K562 (cell line): ENCODE data around the gene GP1BB. TPM values are rescaled to one million over a fixed set of nuclear protein-coding genes. Genes with fewer than 3 reads are reported as not detected.

ENCODE experiments used
- ATAC-seq: fragments of 200-7000 bp; cut with Tn5 transposase; 3 replicates; pipeline ENCODE4 v1.9.1; 2020; ENCODE audit warnings: moderate library complexity
- BruUV-seq: library from RNA; stranded (reverse); fragments of 400-500 nt; replicated peaks from 2 replicates; lab custom pipeline; 2021; lab: Mats Ljungman, UMichigan
- CTCF ChIA-PET: fragments of 300-600 bp; formaldehyde crosslinking; extraction: SDS; loops from one replicate; lab custom pipeline; 2021; ENCODE audit warnings: low intra/inter-chr PET ratio; lab: Yijun Ruan, JAX
- POLR2A ChIA-PET: fragments of 300-600, 350-650 bp; sonication (Branson Sonifier 250); formaldehyde crosslinking; extraction: SDS; loops from one replicate; lab custom pipeline; 2021; ENCODE audit warnings: antibody characterized with exemption, inconsistent platforms; lab: Yijun Ruan, JAX
- DNase-seq, 4 experiments: peaks; one replicate each; pipeline versions ENCODE4 v3.0.0 to v3.0.0-alpha.2; 2011 to 2018; ENCODE audit warnings: low spot score in 3 of 4, mixed read lengths in 3 of 4; ENCODE audit errors: extremely low read depth in 1 of 4
- FAIRE-seq: peaks from 2 replicates; lab custom pipeline; 2011; peaks lifted over from hg19 to GRCh38; lab: Jason Lieb, UNC
- H2AFZ ChIP-seq: 2 replicates; pipeline ENCODE4 v1.6.0; 2011; ENCODE audit warnings: low read depth, low read length, control low read depth, inconsistent platforms
- H3K27ac ChIP-seq: fragments of 200-600 bp; 3 replicates; pipeline ENCODE4 v1.8.0; 2011; ENCODE audit warnings: low read depth, mild to moderate bottlenecking, control low read depth, inconsistent platforms, low read length, moderate library complexity, mixed read lengths; ENCODE audit errors: extremely low read depth
- H3K27me3 ChIP-seq, 2 experiments: fragments of 300-600 bp in 1 of 2; 2 replicates in 1 of 2; 3 replicates in 1 of 2; pipeline versions ENCODE4 v1.6.0 to v1.8.0; 2011; ENCODE audit warnings: inconsistent platforms in 2 of 2, low read length in 2 of 2, mild to moderate bottlenecking in 1 of 2, mixed read lengths in 1 of 2, moderate library complexity in 1 of 2; ENCODE audit not compliant: control insufficient read depth in 2 of 2, insufficient read depth in 2 of 2
- H3K36me3 ChIP-seq: fragments of 300-600 bp; 3 replicates; pipeline ENCODE4 v1.8.0; 2011; ENCODE audit warnings: mild to moderate bottlenecking, low read length, inconsistent platforms; ENCODE audit not compliant: control insufficient read depth, insufficient read depth
- H3K4me1 ChIP-seq, 2 experiments: fragments of 200-600 bp in 1 of 2; replicated peaks in 1 of 2; 2 replicates in 1 of 2; 3 replicates in 1 of 2; pipeline versions ENCODE4 v1.5.1 to v1.8.0; 2011; ENCODE audit warnings: inconsistent platforms in 2 of 2, low read length in 2 of 2, mild to moderate bottlenecking in 1 of 2, mixed read lengths in 1 of 2, moderate library complexity in 1 of 2; ENCODE audit not compliant: control insufficient read depth in 2 of 2, insufficient read depth in 2 of 2
- H3K4me2 ChIP-seq: 2 replicates; pipeline ENCODE4 v1.6.1; 2011; ENCODE audit warnings: low read length, control low read depth, inconsistent platforms, mixed read lengths; ENCODE audit not compliant: insufficient read depth
- H3K4me3 ChIP-seq: fragments of 200-600 bp; sonication (generic), shearing (Covaris generic); 2 replicates; pipeline ENCODE4 v1.5.1; 2016; ENCODE audit warnings: control low read depth, inconsistent platforms
- H3K79me2 ChIP-seq: fragments of 200-600 bp; 3 replicates; pipeline ENCODE4 v1.8.0; 2011; ENCODE audit warnings: low read length, inconsistent platforms; ENCODE audit not compliant: control insufficient read depth, insufficient read depth
- H3K9ac ChIP-seq, 2 experiments: 2 replicates each; pipeline versions ENCODE4 v1.6.0 to v1.6.1; 2011; ENCODE audit warnings: low read depth in 2 of 2, low read length in 2 of 2, control low read depth in 1 of 2, inconsistent platforms in 1 of 2, mild to moderate bottlenecking in 1 of 2, mixed read lengths in 1 of 2; ENCODE audit not compliant: insufficient read depth in 1 of 2
- H3K9me1 ChIP-seq: one replicate; pipeline ENCODE4 v1.6.0; 2011; ENCODE audit warnings: inconsistent platforms, mild to moderate bottlenecking, low read length, moderate library complexity; ENCODE audit not compliant: control insufficient read depth, insufficient read depth
- H3K9me3 ChIP-seq: replicated peaks from 2 replicates; pipeline ENCODE4 v1.5.1; 2011; ENCODE audit warnings: low read depth, low read length, inconsistent platforms; ENCODE audit not compliant: control insufficient read depth, insufficient read depth
- H4K20me1 ChIP-seq: replicated peaks from 2 replicates; pipeline ENCODE4 v1.6.1; 2011; ENCODE audit warnings: low read length, inconsistent platforms, mixed read lengths; ENCODE audit not compliant: control insufficient read depth, insufficient read depth
- AFF4 ChIP-seq: sonication (generic); formaldehyde crosslinking; IDR thresholded peaks from 2 replicates; pipeline ENCODE4 v1.8.0; 2023; ENCODE audit warnings: mild to moderate bottlenecking, missing genetic modification reagents
- BCL6 ChIP-seq: fragments of 250-450 bp; sonication (Bioruptor Pico); IDR thresholded peaks from 2 replicates; pipeline ENCODE4 v1.4.0; 2020
- CREBBP ChIP-seq: IDR thresholded peaks from one replicate; pipeline ENCODE4 v1.6.1; 2012; ENCODE audit warnings: low read depth, mild to moderate bottlenecking, control low read depth, inconsistent platforms, low read length
- JUNB ChIP-seq: fragments of 450-650 bp; formaldehyde crosslinking; conservative IDR thresholded peaks from 2 replicates; pipeline ENCODE4 v1.4.0; 2020; ENCODE audit warnings: mild to moderate bottlenecking
- LARP7 ChIP-seq: fragments of 450-650 bp; IDR thresholded peaks from 2 replicates; pipeline ENCODE4 v1.6.1; 2016
- LEF1 ChIP-seq: fragments of 450-650 bp; IDR thresholded peaks from 2 replicates; pipeline ENCODE4 v1.6.1; 2016; ENCODE audit warnings: mild to moderate bottlenecking
- MLLT1 ChIP-seq, 2 experiments: fragments of 450-650 bp; IDR thresholded peaks; 2 replicates each; pipeline ENCODE4 v1.6.1; 2016
- PHF21A ChIP-seq: fragments of 450-650 bp; IDR thresholded peaks from 2 replicates; pipeline ENCODE4 v1.6.1; 2017; ENCODE audit warnings: low read depth, borderline replicate concordance
- POU5F1 ChIP-seq: fragments of 150-350 bp; IDR thresholded peaks from 2 replicates; pipeline ENCODE4 v1.6.1; 2014; ENCODE audit warnings: borderline replicate concordance, low read length, low read depth, mild to moderate bottlenecking; ENCODE audit not compliant: partially characterized antibody
- RBBP5 ChIP-seq: fragments of 200-600 bp; sonication (generic); IDR thresholded peaks from 2 replicates; pipeline ENCODE4 v1.6.1; 2012; ENCODE audit warnings: borderline replicate concordance, mild to moderate bottlenecking, low read length, control low read depth, inconsistent platforms; ENCODE audit not compliant: insufficient read depth, poor library complexity, severe bottlenecking
- TAF15 ChIP-seq: fragments of 200-400 bp; formaldehyde crosslinking; IDR thresholded peaks from 2 replicates; pipeline ENCODE4 v1.6.1; 2017; ENCODE audit warnings: mild to moderate bottlenecking, low read depth, low read length, moderate library complexity
- ZFX ChIP-seq: sonication (generic); formaldehyde crosslinking; IDR thresholded peaks from 2 replicates; pipeline ENCODE4 v1.8.0; 2022; ENCODE audit warnings: mild to moderate bottlenecking, missing genetic modification reagents, moderate library complexity
- ZNF589 ChIP-seq: fragments of 200-800 bp; sonication (Bioruptor generic); IDR thresholded peaks from 2 replicates; pipeline ENCODE4 v1.6.1; 2016; ENCODE audit warnings: low read depth, missing genetic modification characterization, missing compliant biosample characterization
- WGBS: fragments of 100-300 bp; shearing (Covaris generic); methylation state at CpG from one replicate; pipeline ENCODE4 v1.1.6; 2016; ENCODE audit warnings: low coverage, mixed read lengths; ENCODE audit not compliant: insufficient coverage; ENCODE audit errors: missing lambda C conversion rate; 5-methylcytosine and 5-hydroxymethylcytosine counted together
- in situ Hi-C: fragments of 300-500 bp; cut with MboI; formaldehyde crosslinking; loops from 4 replicates; pipeline ENCODE4 v1.15.0; 2018; ENCODE audit warnings: inconsistent platforms, mixed read lengths
- intact Hi-C: fragments of 100-400 bp; cut with micrococcal nuclease; formaldehyde crosslinking; loops from 2 replicates; pipeline ENCODE4 v1.14.2; 2022
- polyA plus RNA-seq, 8 experiments: library from polyadenylated mRNA; depleted of rRNA in 4 of 8; stranded (reverse) in 5 of 8; unstranded in 3 of 8; fragments of >200 nt; fragmentation: Nextera tagmentation in 2 of 8; fragmentation: Illumina TruSeq in 1 of 8; extraction: Ambion mirVana in 2 of 8; extraction: Trizol in 1 of 8; gene quantifications; 2 replicates each; pipeline versions ENCODE4 v1.2.1 to v1.2.3, GENCODE V29; 2011 to 2014; ENCODE audit warnings: inconsistent platforms in 1 of 8, missing spikeins in 1 of 8
- total RNA-seq, 7 experiments: library from RNA; depleted of rRNA in 6 of 7; stranded (reverse); fragments of >200 nt in 6 of 7; fragmentation: Illumina TruSeq in 2 of 7; extraction: Trizol in 2 of 7; gene quantifications; 2 replicates each; pipeline versions ENCODE4 v1.2.1 to v1.2.3, GENCODE V29; 2011 to 2021; ENCODE audit warnings: low replicate concordance in 1 of 7
- TF ChIP-seq, protein P1 (sequence below): fragments of 250-450 bp; sonication (Bioruptor Pico); IDR thresholded peaks from 2 replicates; pipeline ENCODE4 v1.8.0; 2021; ENCODE audit warnings: moderate library complexity, mild to moderate bottlenecking, inconsistent platforms

GP1BB gene
- total and polyA plus RNA-seq, 9 of the 15 experiments (the other 6 are each of a cell fraction or from before 2014, with no cell fraction given), result 0.69 to 162 (median 2.8) TPM

DNA sequence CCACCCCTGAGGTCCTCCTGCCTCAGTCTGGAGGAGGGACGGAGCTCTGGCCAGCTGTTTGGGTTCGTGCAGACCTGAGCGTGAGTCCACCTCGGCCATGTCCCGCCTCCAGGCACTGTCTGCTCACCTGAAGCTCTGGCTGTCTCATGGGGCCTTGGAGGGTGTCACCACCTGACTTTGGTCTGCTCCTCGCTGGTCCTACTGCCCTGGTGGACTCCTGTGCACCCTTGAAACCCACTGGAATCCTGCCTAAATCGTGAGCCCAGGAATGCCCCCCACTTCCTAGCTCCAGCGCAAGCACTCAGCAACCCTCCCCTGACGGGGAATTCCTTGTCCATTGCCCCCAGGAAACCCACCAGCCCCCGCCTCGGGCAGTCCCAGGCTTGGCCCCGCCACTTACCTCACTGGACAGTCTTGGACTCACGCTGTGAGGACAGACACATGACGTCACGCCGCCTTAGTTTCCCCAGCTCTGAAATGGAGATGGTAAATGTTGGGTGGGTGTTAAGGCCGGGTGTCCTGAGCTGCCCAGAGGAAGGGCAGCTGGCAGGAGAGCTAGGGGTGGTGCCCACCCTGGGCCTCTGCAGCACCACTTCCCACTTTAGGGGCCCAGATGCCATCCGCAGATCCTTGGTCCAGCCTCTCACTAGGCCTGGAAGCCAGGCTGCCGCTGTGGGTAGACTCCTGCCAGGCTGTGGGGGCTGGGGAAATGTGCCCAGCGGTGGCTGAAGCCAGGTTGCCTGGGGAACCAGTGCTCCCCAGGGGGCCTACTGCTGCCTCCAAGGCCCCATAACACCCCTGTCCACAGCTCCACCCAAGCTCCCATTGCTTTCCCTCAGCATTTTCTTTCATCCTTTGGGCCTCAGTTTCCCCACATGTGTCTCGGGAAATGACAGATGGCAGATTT is 19.1 kb downstream of the GP1BB start:
- Histone ChIP-seq H3K9ac (peak overlapping the region in 1 of 2 experiments; percentile 11; a peak in 2 of 4 replicates), H3K4me2 (no peak overlapping the region), H4K20me1 (peaks cover 35% of the 10 kb centered on the region), H3K9me3 (no peaks in the 10 kb centered on the region), H3K36me3 (no peaks in the 10 kb centered on the region), H3K4me3 (no peak overlapping the region), H3K9me1 (no peaks in the 10 kb centered on the region), H3K4me1 (peaks cover 0 to 80% of the 10 kb centered on the region in 2 experiments; a peak in 2 of 5 replicates), H2AFZ (no peak overlapping the region), H3K79me2 (no peaks in the 10 kb centered on the region), H3K27me3 (peaks cover 2 to 58% of the 10 kb centered on the region in 2 experiments; a peak in 3 of 5 replicates), H3K27ac (no peak overlapping the region)
- in situ Hi-C loops, result no loop called here
- CTCF ChIA-PET, result no interaction called here
- DNase-seq (peak in 1 of 4 experiments; percentile 56), FAIRE-seq (peak; percentile 49), ATAC-seq (peak; percentile 27)
- intact Hi-C loops, result no loop called here
- POLR2A ChIA-PET, result interaction anchor here (0.6 to 3.8 kb wide), 27 partner anchors 9 to 523 kb away, joined by 3 to 30 read pairs (median 4); partner anchors contain the start of genes COMT, GNB1L, GP1BB and RTL10
- BruUV-seq, result no TSS peak
- WGBS, result 9% methylated on average over 21 of the region's 21 CpGs
- TF ChIP-seq LEF1, result no peak
- no peak for TF ChIP-seq CREBBP
- TF ChIP-seq, protein P1, sequence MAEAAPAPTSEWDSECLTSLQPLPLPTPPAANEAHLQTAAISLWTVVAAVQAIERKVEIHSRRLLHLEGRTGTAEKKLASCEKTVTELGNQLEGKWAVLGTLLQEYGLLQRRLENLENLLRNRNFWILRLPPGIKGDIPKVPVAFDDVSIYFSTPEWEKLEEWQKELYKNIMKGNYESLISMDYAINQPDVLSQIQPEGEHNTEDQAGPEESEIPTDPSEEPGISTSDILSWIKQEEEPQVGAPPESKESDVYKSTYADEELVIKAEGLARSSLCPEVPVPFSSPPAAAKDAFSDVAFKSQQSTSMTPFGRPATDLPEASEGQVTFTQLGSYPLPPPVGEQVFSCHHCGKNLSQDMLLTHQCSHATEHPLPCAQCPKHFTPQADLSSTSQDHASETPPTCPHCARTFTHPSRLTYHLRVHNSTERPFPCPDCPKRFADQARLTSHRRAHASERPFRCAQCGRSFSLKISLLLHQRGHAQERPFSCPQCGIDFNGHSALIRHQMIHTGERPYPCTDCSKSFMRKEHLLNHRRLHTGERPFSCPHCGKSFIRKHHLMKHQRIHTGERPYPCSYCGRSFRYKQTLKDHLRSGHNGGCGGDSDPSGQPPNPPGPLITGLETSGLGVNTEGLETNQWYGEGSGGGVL (CRISPR knock-in tag), result no peak
- no peak for TF ChIP-seq TAF15
- no peak for TF ChIP-seq ZNF589 (CRISPR knock-in tag)
- no peak for TF ChIP-seq POU5F1
- no peak for TF ChIP-seq ZFX
- TF ChIP-seq JUNB, result no peak
- TF ChIP-seq BCL6 (CRISPR knock-in tag), result no peak
- no peak for TF ChIP-seq AFF4 (CRISPR knock-in tag)
- TF ChIP-seq RBBP5, result peak; percentile 74
- TF ChIP-seq LARP7, result no peak
- TF ChIP-seq MLLT1 (IDR thresholded peaks at IDR 0.05), result no peak
- TF ChIP-seq PHF21A, result no peak
